Keratinocyte (primary cell): ENCODE measurements around the gene TCN1.

Experiments used
- EZH2 ChIP-seq: IDR thresholded peaks from one replicate; pipeline ENCODE4 v1.6.1; 2012; ENCODE audit warnings: inconsistent platforms, mild to moderate bottlenecking, low read length, moderate library complexity
- TF ChIP-seq, protein P1 (sequence below), 3 experiments: IDR thresholded peaks in 1 of 3; conservative IDR thresholded peaks in 1 of 3; optimal IDR thresholded peaks in 1 of 3; 2 replicates in 2 of 3; 3 replicates in 1 of 3; pipeline versions ENCODE3 to v1.5.1; 2011; ENCODE audit warnings: low read length in 3 of 3, mild to moderate bottlenecking in 3 of 3, moderate library complexity in 2 of 3, control low read depth in 1 of 3, inconsistent platforms in 1 of 3; ENCODE audit not compliant: insufficient read depth in 2 of 3; ENCODE audit errors: extremely low read depth in 1 of 3

DNA sequence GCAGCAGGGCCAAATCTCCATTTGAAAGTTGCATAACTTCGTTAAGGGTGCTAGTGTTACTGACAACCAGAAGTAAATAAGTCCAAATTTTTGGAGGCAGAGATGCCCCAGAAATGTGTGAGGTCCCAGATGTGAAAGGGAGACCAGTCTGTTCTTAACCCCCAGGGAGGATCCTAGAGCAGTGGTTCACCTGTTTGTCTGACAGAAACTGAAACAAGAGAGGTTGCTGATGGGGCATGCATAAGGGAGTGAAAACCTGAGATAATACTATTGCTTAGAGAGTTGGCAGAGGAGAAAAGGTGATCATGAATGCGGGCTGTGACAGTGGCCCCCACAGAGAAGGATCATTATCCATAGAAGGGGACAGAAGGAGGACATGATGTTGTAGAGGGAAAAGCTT lies 24.8 kb downstream of the TCN1 start:
- TF ChIP-seq, protein P1, sequence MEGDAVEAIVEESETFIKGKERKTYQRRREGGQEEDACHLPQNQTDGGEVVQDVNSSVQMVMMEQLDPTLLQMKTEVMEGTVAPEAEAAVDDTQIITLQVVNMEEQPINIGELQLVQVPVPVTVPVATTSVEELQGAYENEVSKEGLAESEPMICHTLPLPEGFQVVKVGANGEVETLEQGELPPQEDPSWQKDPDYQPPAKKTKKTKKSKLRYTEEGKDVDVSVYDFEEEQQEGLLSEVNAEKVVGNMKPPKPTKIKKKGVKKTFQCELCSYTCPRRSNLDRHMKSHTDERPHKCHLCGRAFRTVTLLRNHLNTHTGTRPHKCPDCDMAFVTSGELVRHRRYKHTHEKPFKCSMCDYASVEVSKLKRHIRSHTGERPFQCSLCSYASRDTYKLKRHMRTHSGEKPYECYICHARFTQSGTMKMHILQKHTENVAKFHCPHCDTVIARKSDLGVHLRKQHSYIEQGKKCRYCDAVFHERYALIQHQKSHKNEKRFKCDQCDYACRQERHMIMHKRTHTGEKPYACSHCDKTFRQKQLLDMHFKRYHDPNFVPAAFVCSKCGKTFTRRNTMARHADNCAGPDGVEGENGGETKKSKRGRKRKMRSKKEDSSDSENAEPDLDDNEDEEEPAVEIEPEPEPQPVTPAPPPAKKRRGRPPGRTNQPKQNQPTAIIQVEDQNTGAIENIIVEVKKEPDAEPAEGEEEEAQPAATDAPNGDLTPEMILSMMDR (optimal IDR thresholded peaks at IDR 0.05 in 1 of 3, IDR thresholded peaks at IDR 0.05 in 1 of 3, conservative IDR thresholded peaks at IDR 0.05 in 1 of 3; ENCODE audit: extremely low read depth in 1 of 3, insufficient read depth in 2 of 3, low read length in 3 of 3): no peak
- TF ChIP-seq EZH2: no peak
